Measurements from ENCODE around the gene OSBPL3.

DNA sequence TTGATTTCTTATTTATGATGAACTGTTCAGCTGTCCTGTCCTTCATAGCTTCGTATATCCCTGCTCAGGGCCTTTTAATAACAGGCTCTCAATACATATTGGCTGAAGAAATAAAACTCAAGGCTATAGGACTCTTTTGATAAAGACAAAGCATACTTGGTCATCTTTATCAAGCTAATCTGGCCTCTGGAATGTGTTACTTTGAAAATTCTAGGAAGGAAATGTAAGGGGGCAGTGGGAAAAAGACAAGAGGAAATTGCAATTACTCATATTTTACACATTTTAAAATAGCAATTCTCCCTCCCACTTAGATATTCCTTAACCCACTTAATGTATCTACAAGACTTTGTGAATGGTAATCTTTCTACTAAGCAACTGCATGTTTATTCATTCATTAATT lies 94.3 kb downstream of the OSBPL3 start:
- TF ChIP-seq POLR2A (IDR thresholded peaks at IDR 0.05) (no peak), CTCF (IDR thresholded peaks at IDR 0.05) (no peak)

Measured in body of pancreas (tissue), 4 donors.